GM21737 (cell line): ENCODE measurements around the gene VAV2.
"Not testable (repeated sequence)": the region's sequence is repeated elsewhere in the genome, so short reads cannot be mapped to it uniquely, and the experiment has no call there.

Source experiments
- ATAC-seq: cut with Tn5 transposase; IDR thresholded peaks from one replicate; pipeline ENCODE4 v1.9.1; 2021; ENCODE audit warnings: mild to moderate bottlenecking, moderate library complexity; ENCODE audit not compliant: unreplicated experiment

VAV2 gene

DNA sequence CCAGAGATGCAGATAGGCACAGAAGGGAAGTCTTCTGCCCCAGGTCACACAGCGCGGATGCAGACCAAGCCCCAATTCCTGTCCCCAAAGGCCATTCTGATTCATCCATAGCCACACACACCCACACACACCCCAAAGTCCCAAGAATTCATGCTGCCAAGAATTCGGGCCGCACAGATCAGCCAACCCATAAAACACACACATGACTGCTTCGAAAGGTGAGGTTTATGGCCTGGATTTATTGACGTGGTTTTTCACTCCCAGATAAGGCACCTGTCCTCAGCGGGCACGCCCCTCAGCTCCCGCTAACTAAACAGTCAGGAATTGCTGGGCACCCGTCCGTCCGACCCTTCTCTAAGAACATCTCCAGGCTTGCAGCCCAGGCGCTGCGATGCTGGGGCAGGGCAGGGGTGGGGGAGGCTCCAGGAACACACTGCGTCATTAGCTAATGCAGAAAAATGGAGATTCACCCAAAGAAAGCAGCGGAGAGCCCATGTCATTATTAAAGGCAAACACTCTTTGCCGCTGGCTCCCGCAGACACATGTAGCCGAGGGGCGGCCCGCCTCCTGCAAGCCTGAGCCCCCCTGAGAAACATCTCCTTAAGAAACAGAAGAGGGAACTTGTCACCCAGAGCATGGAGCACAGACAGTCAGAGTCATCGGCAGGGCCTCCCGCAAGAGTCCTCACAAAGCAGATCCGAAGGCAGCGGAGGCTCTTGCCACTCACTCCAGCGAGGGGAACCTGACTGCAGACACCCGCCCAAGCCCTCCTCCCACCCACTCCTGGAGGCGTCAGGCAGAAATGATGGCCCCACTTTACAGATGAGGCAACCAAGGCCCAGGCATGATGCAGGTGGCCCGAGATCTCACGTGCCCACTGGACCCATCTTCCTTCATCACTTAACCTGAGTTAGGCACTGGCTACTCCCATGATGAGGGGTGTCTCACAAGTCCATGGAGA lies 19.9 kb downstream of the VAV2 start:
- no peak for ATAC-seq

DNA sequence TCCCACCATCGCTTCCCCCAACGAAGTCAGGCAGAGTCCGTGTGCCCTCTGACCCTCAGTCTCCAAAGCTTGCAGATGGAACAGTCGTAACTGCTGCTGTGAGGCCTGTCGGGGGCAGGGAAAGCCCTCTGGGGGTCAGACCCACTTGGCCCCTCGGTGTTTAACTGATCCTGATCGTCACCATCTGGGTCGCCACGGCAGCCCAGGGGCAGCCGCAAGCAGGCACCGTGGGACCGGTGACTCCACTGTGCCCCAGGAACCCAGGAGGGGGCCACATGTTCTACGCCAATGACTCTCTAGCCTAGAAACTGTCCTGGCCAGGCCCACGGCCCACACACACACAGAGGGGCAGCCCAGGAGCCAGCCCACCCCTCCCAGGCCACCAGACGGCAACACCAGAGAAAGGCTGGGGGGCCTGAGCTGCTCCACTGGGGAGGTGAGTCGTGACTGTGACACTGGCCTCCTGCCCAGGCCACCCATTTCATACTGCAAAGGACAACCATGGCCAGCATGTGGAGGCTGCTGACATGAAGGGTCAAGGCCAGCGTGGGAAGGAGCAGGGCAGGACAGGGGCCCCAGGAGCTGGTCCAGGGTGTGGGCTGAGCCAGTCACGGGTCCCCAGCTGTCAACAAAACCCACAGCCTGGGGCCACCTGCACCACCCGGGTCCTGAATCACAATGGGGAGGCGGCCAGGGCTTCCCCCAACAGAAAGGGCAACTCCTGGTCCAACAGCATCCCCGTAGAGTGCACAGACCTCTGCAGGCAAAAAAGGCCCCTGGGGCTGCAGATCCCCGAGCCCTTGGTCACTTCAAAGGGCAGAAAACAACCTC lies 20.8 kb downstream of the VAV2 start:
- no peak for ATAC-seq

DNA sequence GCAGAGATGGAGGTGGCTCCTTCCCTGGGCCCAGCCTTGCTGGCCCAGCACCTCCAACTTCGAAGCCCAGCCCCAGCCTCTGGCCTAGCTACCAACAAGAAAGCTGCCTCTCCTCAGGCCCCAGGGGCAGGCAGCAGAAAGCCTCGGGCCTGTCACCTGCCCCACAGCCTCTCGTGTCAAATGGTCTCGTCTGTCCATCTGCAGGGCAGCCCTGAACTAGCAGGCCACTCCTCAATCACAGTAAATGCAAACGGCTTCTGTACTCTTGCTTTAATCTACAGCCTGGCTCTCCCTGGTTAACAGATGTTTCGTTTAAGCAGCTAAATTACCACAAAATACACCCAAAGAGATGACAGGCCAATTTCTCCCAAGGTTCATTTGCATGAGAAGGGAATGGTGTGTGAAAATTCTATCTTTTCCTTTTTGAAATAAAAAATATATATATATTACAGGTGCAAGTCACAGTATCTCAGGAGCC lies 21.5 kb downstream of the VAV2 start:
- no peak for ATAC-seq

DNA sequence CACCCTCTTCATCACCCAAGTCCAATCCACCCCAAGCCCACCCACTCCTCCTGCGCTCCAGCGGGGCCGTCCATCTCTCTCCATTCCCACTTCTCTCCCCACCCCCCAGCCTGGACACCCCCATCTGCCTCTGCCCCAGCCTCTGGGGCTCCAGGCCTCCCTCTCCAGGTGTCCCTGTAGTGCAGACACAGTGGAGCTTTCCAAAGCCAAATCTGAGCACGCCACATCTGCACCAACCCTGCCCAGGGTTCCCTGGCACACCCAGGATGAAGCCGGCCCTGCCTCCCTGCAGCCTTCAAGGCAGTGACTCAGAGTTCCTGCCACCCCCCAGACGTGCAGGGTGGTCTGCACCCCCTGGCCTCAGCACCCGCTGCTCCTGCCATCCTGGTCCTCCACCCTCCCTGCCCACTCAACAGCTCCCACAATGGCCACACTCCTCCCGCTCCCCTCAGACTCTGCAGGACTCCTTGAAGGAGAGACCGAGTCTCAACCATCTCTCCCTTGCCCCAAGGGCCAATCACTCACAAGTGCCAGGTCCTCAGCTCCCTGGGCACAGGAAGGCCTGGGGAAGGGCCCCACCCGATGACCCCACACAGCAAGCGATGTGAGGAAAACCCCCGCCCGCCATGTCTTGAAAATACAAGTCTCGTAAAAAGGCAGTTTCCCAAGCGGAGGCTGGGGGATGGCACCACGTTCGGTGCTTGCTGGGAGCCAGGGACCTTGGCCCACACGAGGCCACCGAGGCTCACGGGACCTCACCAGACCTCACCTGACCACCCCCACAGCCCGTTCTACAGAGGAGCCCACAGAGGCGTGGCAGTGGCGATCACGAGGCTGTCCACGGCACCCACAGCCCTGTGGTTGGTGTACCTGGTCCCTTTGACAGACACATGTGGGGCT lies 22.2 kb downstream of the VAV2 start:
- ATAC-seq, result no peak

DNA sequence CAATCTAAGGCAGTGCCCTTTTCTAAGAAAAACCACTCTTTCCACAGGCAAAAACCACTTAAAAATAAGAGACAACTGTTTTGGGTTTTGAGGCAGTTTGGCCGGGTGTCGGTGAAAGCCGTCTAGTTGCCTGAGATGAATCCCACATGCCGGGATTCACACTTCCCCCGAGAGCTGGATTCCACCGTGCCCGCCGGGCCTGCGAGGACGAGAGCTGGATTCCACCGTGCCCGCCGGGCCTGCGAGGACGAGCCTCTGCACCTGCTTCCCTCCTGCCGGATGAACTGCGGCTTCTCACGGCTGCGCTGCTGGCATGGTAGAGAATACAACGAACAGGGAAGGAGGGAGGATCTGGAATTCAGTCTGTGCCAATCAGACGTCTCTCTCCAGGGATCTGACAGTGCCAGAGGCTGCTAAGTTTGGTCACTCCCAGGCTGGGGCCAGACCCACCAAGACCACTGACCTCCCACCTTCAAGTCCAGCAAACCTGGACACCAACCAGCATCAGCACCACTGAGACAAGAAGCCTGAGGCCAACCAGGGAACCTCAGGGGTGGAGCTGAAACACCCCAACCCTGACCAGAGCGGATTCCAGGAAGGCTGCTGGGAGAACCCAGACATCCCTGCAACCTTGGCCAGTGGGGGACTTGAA lies 23.0 kb downstream of the VAV2 start:
- no peak for ATAC-seq

DNA sequence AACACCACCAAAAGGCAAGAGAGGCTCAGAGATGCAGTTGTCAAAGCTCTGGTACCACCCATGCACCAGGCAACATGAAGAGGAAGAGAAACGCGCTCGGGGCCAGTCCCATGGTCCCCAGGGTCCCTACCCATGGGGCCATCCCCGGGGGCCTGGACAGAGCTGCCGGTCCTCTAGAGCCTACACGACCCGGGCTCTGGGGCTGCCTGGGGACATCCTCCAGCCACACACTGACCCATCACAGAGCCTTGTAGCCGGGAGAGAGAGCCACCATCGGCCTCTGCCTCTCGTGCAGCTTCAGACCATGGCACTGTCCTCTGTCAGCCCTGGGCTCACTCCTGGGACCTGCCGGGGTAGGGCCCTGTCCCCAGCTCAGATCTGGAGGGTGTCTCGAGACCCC lies 23.7 kb downstream of the VAV2 start:
- no peak for ATAC-seq

DNA sequence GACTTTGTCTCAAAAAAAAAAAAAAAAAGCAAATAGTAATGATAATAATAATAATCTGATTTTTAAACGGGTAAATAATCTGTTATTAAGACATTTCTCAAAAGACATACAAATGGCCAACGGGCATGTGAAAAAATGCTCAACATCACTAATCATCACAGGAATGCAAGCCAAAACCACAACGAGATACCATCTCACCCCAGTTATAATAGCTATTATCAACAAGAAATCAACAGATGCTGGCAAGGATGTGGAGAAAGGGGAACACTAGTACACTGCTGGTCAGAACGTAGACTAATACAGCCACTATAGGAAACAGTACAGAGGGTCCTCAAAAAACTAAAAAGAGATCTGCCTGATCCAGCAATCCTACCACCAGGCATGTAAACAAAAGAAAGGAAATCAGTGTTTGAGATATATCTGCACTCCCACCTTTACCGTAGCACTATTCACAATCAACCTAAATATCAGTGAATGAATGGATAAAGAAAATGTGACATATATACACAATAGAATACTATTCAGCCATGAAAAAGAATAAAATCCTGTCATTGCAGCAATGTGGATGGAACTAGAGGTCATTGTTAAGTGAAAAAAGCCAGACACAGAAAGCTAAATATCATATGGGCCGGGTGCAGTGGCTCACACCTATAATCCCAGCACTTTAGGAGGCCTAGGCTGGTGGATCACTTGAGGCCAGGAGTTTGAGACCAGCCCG lies 24.9 kb downstream of the VAV2 start:
- ATAC-seq, result no peak

DNA sequence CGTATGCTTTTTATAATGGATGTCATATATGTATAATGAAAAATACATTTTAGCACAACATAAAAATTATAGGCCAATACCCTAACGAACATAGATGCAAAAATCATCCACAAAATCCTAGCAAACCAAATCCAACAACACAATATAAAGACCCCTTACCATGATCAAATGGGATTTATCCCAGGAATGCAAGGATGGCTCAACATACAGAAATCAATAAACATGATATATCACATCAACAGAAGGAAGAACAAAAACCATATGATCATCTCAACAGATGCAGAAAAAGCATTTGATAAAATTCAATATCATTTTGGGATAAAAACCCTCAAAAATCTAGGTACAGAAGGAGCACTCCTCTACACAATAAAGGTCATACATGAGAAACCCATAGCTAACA lies 27.7 kb downstream of the VAV2 start:
- no peak for ATAC-seq

DNA sequence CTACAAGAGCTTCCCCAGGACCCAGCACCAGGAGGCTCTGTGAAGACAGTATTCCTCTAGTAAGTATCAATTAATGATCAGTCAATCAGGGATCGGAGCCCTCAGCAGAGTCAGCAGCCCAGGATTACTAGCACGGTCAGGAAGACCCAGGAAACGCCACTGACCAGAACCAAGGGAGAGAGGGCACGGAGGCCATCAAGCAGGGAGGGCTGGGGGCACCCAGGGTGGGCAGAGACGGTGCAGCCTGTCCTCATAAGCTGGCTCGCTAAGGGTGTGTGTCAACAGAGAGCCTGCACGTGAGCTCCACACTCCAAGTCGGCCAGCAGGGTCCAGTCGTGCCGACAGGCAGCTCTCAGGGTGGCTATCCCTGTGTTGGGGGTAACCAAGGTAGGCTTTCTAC lies 29.0 kb downstream of the VAV2 start:
- ATAC-seq, result no peak

DNA sequence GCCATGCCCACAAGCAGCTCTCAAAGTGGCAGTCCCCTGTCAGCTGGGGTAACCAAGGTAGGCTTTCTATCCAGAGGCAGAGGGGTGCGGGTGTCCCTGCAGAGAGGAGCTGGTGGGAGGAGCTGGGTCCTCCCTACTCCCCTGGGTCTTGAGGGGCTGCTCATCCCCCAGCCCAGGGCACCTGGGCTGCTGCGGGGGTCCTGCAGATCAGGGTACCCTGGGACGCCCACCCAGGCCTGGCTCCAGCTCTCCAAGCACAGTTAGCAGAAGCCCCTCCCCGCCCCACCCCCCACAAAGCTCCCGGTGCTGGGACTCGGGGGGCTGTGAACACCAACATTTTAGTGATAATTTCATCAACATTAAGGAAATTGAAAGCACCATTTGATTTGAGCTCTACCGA lies 29.8 kb downstream of the VAV2 start:
- ATAC-seq, result no peak

DNA sequence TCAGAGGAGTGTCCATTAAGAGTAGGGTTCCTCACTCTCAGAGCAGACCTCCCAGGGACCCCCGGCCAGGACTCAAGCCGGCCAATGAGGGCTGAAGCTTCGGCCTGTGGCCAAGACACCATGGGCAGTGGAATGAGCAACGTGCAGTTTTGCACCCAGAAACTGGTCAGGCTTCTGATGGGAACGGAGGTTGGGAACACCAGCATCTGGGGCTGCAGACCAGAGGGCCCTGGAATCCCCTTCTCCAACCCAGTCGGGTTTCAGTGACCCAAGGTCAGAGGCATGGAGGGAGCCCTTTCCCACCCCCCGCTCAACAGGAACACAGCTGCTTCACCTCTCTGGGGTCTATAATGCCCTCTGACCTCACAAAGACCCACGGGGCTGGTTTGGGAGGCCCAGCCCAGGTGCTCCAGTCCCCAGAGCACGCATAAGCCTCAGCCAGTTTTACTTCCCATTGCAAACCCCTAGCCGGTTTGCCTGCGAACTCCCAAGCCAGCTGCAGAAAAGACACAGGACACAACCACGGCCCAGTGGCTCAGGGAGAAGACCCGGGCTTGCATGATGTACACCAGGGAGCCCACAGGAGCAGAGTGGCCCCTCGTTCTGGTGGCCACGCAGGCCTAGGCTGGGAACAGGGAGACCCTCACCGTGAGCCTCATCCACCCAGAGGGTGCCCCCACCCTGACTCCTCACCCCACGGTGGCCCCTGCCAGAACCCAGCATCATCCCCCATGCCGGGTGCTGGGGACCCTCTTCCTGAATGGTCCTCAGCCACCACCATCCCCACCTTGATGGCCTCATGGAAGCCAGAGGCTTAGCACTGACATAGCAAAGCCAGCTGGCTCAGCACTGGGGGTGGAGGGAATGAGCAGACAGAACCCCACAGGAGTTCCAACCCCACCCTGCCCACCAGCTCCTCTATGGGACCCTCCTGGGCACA lies 30.6 kb downstream of the VAV2 start:
- ATAC-seq, result no peak

DNA sequence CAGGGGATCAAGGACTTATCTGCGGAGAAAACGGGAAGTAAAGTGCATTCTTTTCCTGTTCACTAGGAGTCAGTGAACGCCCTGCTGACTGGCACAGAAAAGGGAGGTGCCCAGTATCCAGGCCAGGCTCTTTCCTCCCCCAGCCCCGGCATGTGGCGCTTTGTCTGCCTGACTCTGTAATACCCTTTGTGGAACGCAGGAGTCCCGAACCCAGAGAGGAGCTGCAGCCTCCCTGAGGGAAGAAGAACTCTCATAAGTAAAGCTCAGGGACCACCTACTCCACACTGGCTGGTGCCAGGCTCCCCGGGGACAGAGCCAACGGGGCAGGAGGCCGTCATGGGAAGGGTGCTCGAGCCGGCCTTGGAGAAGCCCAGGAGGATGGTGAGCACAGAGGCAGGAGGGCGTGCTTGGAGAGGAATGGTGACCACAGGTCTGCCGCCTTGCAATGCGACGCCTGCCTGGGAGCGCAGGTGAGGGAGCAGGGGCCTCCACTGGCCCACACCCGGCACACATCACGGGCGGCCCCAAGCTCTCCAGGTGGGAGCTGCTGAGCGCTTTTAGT lies 31.5 kb downstream of the VAV2 start:
- ATAC-seq, result no peak

DNA sequence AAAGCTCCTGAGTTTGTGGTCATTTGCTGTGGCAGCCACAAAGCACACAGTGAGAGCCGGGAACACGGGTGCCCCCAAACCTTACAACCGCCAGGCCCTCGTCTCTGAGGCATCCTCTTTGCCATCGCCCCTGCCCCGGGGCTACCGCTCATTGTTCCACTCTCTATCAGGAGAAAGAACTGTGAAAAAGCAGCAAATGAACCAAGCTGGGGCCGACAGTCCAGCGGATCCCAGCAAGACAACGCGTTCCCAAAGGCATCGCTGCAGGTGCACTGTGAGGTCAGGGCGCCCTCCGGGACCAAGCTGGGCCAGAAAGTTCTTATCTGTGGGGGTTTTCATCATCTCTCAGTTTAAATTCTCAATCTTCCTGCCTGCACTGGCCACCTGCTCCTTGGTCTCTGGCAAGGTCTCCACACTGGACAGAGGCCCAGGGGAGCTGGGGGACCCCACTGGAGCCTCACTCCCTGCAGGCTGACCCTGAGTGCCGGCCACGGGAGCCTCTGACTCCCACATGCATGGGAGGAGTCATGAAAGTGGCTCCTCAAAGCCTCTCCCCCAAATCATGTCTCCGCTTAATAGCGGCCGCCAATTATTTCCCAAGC lies 32.1 kb downstream of the VAV2 start:
- no peak for ATAC-seq

DNA sequence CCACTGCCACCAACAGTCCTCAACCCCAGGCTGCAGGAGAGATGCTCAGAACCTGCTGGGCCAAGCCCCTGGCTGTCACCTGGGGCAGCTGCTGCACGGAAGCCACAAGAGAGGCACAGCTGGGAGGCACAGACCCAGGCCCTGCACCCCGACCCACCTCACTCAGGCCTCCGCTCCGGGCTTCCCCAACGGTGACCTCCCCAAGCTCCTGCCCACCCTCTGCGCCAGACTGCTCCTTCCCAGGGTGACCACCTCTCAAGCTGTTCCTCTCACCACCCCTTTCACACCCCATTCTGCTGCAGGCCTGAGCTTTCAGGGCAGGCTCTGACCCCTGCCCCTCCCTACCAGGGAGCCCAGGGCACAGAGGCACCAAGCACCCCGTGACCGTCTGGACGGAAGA lies 33.0 kb downstream of the VAV2 start:
- no peak for ATAC-seq

DNA sequence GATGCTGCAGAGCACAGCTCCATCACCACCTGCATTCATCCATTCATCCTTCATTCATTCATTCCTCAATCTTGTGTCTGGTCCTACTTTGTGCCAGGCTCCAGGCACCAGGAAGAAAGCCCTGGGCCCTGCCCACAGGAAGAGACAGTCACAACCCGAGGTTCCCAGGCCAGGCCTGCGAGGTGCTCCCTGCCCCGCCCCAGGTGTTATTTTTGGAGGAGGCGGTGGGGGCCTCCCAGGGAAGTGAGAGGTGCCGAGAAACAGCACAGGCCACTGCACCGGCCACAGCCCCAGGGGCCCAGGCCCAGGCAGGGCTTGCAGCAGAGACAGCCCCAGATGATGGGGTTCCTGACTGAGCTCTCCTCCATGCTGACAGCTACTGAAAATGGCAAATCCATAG lies 33.4 kb downstream of the VAV2 start:
- no peak for ATAC-seq

DNA sequence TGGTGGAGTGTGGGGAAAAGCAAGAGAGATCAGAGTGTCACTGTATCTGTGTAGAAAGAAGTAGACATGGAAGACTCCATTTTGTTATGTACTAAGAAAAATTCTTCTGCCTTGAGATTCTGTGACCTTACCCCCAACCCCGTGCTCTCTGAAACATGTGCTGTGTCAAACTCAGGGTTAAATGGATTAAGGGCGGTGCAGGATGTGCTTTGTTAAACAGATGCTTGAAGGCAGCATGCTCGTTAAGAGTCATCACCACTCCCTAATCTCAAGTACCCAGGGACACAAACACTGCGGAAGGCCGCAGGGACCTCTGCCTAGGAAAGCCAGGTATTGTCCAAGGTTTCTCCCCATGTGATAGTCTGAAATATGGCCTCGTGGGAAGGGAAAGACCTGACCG lies 34.4 kb downstream of the VAV2 start:
- ATAC-seq, result not testable (repeated sequence)

DNA sequence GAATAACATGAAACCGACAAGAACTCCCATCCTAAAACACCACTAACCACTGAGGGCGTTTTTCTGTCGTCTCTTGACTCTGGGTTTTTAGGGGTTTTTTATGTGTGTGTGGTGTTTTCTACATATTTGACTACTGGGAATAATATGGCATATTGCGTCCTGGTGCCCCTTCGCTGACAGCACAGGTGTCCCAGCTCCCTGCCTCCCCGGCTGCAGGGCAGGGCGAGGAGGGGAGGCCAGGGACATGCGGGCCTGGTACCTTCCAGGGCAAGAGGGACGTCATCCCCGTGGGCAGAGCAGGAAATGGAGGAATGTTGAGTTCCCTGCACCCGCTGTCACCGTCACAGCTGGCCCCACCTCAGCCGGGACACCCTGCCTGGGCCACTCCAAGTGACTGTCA lies 34.8 kb downstream of the VAV2 start:
- no peak for ATAC-seq

DNA sequence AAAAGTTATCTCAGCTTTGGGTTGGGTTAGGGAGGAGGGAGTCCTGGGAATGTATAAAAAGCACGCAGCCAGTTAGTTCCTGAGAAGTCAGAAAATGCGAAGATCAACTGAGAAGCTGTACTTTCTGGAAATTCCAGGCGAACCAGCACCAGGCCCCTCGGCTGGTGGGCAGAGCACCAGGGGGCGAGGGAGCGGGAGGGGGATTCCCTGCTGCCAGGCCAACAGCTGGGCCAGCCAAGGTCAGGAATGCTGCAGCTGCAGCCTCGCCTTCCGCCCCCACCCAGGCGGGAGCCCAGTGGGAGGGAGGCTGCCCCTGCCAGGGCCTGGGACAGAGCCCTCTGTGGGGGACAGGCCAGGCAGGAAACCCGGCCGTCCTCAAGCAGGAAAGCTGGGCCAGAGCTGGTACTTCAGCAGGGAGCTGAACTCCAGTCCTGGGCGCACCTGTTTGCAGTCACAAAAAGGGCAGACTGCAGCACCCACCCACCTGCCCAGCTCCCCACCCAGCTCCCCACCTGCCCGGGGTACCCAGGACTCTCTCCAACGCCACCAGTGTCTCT lies 35.5 kb downstream of the VAV2 start:
- ATAC-seq, result no peak
